Measurements from ENCODE around the gene DKK2. TPM values are rescaled to one million over a fixed set of nuclear protein-coding genes. Genes with fewer than 3 reads are reported as not detected.

The DKK2 gene
- total RNA-seq, 2 donors from 2014 or later, result not detected

GRCh38 chr4:106893903-106894302 lies 142.2 kb downstream of the DKK2 start:
- Mint-ChIP-seq H3K4me3 (no peak overlapping the region), H3K9me3 (no peaks in the 10 kb centered on the region), H3K36me3 (ENCODE audit: low read depth) (no peaks in the 10 kb centered on the region), H3K27ac (no peak overlapping the region), H3K4me1 (no peaks in the 10 kb centered on the region), H3K27me3 (ENCODE audit: insufficient read depth) (no peaks in the 10 kb centered on the region)
- Histone ChIP-seq H3K4me3 (ENCODE audit: low read length) (no peak overlapping the region), H3K36me3 (ENCODE audit: control insufficient read depth, insufficient read depth, low read length) (no peaks in the 10 kb centered on the region), H3K4me1 (ENCODE audit: control insufficient read depth, insufficient read depth, low read length) (no peaks in the 10 kb centered on the region), H3K9ac (ENCODE audit: extremely low read depth, low read length, poor library complexity, severe bottlenecking) (no peak overlapping the region), H3K9me3 (ENCODE audit: control insufficient read depth, low read length) (no peaks in the 10 kb centered on the region), H3K27me3 (ENCODE audit: control insufficient read depth, insufficient read depth, low read length, poor library complexity, severe bottlenecking) (no peaks in the 10 kb centered on the region), H3K27ac (ENCODE audit: low read depth, low read length) (no peak overlapping the region)
- TF ChIP-seq CTCF (conservative IDR thresholded peaks at IDR 0.05), result no peak
- no peak for DNase-seq
- WGBS, 2 experiments (ENCODE audit: insufficient coverage in 1 of 2, insufficient read length in 1 of 2), result 88 to 89% methylated on average over 2 to 3 of the region's 3 CpGs

DNA sequence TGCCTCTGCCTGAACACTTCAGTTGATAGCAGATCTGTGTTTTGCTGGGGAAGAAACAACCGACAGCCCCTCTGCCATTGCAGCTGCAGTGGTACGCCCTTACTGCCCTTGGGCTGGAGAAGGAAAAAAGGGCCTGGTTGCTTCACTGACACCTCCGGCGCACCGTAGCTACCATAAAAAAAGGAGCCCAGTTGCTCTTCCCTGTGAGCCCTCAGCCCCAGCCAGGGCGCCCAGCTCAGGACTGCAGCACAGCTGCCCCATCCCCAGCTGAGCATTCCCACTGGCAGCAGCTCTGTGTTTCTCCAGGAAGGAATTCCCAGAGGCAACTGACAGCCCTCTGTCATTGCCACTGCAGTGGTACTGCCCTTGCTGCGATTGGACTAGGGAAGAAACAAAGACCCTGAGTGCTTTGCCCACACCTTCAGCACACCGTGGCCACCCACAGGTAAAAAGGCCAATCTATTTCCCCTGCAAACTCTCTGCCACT lies 142.7 kb downstream of the DKK2 start:
- TF ChIP-seq CTCF (conservative IDR thresholded peaks at IDR 0.05), result no peak

DNA sequence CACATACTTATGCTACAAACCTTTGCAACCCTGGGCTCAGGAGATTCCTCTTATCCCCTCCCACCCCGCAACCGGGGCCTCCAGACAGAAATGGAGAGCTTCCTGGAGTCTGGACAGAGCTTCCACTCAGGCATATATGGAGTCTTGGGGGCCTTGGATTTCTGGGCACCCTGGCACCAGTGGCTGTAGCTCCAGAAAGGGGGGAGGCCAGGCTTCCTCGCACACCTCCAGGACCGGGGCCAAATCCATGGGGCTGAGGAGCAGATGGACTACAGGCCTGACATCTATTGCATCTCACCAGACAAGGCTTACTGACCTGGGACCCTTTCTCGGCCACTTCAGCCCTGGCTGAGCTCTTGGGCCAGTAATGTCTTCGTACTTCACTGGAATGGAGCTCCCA lies 143.3 kb downstream of the DKK2 start:
- no peaks in the 10 kb centered on the region for H3K27me3 ChIP-seq (ENCODE audit: control insufficient read depth, insufficient read depth, low read length, poor library complexity, severe bottlenecking)
- no peaks in the 10 kb centered on the region for H3K27me3 Mint-ChIP-seq (ENCODE audit: insufficient read depth)
- no peak overlapping the region for H3K9ac ChIP-seq (ENCODE audit: extremely low read depth, low read length, poor library complexity, severe bottlenecking)
- TF ChIP-seq CTCF (conservative IDR thresholded peaks at IDR 0.05), result no peak
- H3K4me3 Mint-ChIP-seq, result no peak overlapping the region
- WGBS, 2 experiments (ENCODE audit: insufficient coverage in 1 of 2, insufficient read length in 1 of 2), result 91 to 100% methylated on average over 2 to 6 of the region's 6 CpGs
- no peaks in the 10 kb centered on the region for H3K9me3 Mint-ChIP-seq
- no peaks in the 10 kb centered on the region for H3K4me1 ChIP-seq (ENCODE audit: control insufficient read depth, insufficient read depth, low read length)
- no peaks in the 10 kb centered on the region for H3K36me3 ChIP-seq (ENCODE audit: control insufficient read depth, insufficient read depth, low read length)
- H3K4me1 Mint-ChIP-seq, result no peaks in the 10 kb centered on the region
- H3K4me3 ChIP-seq (ENCODE audit: low read length), result no peak overlapping the region
- no peak overlapping the region for H3K27ac Mint-ChIP-seq
- no peaks in the 10 kb centered on the region for H3K36me3 Mint-ChIP-seq (ENCODE audit: low read depth)
- no peaks in the 10 kb centered on the region for H3K9me3 ChIP-seq (ENCODE audit: control insufficient read depth, low read length)
- no peak overlapping the region for H3K27ac ChIP-seq (ENCODE audit: low read depth, low read length)
- DNase-seq, result no peak

More for the DNA sequence above, 142.7 kb downstream of the DKK2 start:
- no peaks in the 10 kb centered on the region for H3K9me3 Mint-ChIP-seq
- Histone ChIP-seq H3K9ac (ENCODE audit: extremely low read depth, low read length, poor library complexity, severe bottlenecking) (no peak overlapping the region), H3K36me3 (ENCODE audit: control insufficient read depth, insufficient read depth, low read length) (no peaks in the 10 kb centered on the region), H3K4me3 (ENCODE audit: low read length) (no peak overlapping the region), H3K9me3 (ENCODE audit: control insufficient read depth, low read length) (no peaks in the 10 kb centered on the region), H3K27ac (ENCODE audit: low read depth, low read length) (no peak overlapping the region), H3K4me1 (ENCODE audit: control insufficient read depth, insufficient read depth, low read length) (no peaks in the 10 kb centered on the region), H3K27me3 (ENCODE audit: control insufficient read depth, insufficient read depth, low read length, poor library complexity, severe bottlenecking) (no peaks in the 10 kb centered on the region)
- no peaks in the 10 kb centered on the region for H3K27me3 Mint-ChIP-seq (ENCODE audit: insufficient read depth)
- no peaks in the 10 kb centered on the region for H3K4me1 Mint-ChIP-seq
- no peak overlapping the region for H3K27ac Mint-ChIP-seq
- peak; percentile 52 for DNase-seq
- H3K4me3 Mint-ChIP-seq, result no peak overlapping the region
- H3K36me3 Mint-ChIP-seq (ENCODE audit: low read depth), result no peaks in the 10 kb centered on the region
- WGBS, 2 experiments (ENCODE audit: insufficient coverage in 1 of 2, insufficient read length in 1 of 2), result 92 to 100% methylated on average over 4 to 8 of the region's 8 CpGs

Measured in endodermal cell (in vitro differentiated cells).